COLO668 (cell line): Measurements from ENCODE around the gene PPP1R14C.
"Not testable (repeated sequence)": the region's sequence is repeated elsewhere in the genome, so short reads cannot be mapped to it uniquely, and the experiment has no call there.

ENCODE experiments used
- DNase-seq: peaks from one replicate; lab custom pipeline; 2025; ENCODE audit not compliant: unreplicated experiment; lab: John Stamatoyannopoulos, UW

PPP1R14C gene

DNA sequence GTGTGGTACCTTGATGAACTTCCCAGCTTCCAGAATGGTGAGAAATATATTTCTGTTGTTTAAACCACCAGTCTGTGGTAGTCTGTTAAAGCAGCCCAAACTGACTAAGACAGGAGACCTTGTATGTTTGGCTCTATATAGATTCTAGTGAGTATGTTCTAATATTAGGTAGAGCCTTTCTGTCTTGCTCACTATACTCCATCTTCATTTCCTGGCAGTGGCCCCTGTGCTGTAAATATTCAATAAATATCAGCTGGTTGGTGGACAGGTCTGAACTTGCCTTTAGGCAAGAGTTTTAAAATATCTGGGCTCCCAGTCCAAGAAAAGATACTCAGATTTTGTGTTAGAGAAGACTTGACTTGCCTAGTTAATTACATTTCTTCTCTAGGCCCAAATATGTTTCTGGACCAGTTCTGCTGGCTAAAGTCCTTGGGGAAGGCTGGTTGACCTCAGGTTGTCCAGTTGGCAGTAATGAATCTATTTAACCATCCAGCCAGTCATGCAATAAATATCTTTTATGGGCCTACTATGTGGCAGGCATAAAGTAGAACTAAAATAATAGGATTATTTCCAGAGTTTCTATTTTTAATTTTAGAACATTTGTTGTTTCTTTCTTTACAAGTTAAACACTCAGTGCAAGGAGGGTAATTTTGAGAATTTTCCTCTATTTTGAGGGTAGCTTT is 22.3 kb downstream of the PPP1R14C start:
- DNase-seq, result no peak

DNA sequence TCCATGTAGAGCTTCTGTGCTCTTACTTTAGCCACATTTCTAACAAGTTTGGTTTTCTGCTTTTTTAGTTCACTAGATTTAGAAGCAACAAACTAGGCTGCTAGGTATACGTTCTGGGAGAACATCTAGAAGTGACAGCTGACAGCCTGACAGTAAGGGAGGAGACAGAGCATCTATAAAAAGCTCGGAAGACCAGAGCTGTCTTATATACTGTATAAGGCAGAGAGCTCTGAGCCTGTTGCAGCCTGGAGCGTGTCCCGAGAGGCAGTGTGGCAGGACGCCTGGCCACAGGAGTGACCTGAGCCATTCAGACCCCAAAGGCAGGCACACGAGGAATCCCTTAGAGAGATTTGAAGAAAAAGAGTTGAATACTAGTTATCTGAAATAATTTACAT is 24.6 kb downstream of the PPP1R14C start:
- DNase-seq, result no peak

DNA sequence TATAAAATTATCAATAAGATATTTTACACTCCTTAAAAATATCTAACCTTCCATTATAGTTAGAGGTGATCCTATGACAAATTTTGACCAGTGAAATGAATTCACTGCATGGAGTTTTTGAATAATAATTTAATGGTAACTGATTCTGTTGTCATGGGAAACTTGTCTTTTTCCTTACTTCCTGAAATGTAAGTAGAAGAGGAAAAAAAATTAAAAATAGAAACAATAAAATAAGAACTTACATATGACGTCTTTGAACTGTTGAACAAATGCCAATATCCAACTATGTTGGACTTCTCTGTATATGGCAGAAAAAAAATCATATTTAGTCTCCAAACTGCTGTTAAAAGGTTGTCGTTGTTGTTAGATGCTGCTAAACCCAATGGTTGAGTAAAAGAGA is 26.3 kb downstream of the PPP1R14C start:
- no peak for DNase-seq

DNA sequence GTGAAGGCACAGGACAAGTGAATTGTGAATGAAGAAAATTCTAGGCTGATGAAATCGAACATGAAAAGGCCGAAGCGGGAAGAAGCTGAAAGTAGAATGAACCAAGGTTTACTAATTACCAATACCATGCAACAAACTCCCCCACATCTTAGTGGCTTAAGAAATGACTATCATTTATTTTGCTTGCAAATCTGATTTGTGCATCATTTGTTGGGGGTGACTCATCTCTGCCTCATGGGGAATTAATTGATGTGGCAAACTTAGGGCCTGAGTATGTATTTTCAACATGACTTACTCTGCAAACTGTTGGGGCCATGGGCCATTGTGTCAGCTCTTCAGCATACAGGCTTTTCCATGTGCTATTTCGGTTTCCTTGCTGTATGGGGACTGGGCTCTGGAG is 26.8 kb downstream of the PPP1R14C start:
- DNase-seq, result no peak

DNA sequence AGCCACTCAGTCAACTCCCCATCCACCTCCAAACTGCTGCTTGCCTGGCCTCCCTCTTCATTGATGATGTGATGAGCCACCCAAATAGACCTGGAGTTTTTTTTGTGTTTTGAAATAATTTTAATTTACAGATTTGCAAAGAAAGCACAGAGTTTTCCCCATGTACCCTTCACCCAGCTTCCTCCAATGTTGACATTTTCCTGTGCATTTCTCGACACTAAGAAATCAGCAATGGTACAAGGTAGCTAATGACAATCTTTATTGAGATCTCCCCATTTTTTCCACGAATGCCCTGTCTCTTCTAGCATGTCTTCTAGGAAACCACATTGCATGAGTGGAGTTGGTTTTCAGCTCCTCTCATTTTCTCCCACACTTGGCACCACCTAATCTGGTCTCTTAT is 30.1 kb downstream of the PPP1R14C start:
- no peak for DNase-seq

DNA sequence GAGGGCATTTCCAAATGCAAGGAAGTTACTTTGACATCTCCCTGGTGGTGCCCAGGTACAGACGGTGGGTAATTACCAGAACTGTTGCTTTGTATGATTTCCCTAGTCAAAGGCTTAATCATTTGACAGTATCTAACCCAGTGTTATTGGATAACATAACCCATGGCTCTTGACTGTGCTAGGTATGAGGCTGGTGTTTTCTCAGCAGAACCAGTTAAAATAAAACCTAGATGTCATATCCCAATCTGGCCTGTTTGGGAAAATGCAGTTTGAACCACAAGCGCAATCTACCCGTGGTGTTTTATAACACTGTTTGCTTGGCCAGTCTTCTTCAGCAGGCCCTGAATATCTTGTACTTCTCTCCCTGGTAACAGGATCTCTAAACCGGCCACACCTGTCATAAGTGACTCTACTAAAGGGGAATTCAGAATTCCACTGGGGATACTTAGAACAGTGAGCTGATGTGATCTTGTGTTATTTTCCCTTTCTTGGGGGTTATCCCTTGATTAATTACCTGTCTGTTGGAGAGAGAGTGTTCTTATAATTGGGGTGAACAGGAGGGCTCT is 32.8 kb downstream of the PPP1R14C start:
- DNase-seq, result no peak

DNA sequence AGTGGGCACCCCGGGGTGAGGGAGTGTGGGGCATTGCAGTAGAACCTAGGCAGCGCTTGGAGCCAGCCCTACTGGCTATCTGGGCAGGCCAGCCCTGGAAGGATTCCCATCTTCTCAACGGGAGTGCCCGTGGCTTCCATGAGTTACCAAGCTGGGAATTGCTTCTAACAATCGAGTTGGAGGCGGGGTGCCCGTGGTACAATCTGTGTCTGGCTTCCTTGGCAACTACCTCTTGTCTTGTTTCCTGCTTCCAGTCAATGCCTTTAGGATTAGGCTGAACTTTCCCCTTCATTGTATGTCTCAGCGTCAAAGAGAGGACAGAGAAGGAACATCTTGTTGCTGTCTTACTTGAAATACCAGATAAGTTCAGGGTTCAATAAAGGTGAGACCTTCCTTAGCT is 33.3 kb downstream of the PPP1R14C start:
- DNase-seq, result peak; percentile 5

DNA sequence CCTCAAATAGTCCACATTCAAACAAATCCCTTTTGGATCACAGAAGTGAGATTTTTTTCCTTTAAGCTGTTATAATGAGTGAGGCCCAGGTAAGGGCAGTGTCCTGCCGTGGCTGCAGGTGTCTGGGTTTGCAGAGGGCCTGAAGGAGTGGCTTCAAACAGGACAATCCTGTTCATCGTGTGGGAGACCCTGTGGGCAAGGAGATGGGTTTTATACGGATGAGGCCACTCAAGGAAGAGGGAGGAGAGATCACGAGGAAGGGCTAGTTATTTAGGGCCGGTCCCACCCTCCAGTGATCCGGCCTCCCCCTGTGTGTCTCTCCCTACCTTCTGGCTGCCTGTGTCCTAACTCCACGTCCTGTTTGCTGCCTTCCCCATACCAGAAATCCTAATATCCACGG is 33.8 kb downstream of the PPP1R14C start:
- no peak for DNase-seq

DNA sequence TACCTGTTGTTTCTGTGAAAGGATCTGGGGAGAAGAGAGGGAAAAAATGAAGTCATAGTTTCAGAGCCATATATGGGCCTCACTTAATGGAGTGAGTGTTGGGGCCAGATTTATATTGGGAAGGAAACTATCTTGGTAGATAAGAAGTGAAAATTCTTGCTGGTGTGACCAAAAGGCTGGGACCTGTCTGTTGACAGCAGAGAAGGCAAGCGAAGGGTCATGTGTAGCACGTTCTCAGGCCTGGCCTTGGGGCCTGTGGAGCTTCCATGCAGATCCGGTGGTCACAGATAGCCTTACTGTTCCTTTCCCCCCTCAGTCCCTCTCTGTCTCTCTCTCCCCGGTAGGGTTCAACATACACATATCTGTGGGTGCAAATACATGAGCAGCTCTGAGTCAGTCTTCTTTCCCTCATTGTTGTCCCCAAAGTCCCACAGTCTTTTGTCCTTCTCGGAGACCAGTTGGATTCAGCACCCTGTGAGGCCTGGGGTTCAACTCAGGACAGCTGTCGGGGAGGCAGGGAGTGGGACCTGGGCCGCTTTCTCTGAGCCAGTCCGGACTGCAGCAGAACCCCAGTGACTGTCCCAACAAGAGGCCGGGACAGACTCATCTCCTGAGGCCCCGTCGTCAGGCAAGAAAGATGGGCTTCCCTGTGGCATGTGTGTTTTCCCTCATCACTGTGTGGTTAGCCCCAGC is 34.6 kb downstream of the PPP1R14C start:
- no peak for DNase-seq

DNA sequence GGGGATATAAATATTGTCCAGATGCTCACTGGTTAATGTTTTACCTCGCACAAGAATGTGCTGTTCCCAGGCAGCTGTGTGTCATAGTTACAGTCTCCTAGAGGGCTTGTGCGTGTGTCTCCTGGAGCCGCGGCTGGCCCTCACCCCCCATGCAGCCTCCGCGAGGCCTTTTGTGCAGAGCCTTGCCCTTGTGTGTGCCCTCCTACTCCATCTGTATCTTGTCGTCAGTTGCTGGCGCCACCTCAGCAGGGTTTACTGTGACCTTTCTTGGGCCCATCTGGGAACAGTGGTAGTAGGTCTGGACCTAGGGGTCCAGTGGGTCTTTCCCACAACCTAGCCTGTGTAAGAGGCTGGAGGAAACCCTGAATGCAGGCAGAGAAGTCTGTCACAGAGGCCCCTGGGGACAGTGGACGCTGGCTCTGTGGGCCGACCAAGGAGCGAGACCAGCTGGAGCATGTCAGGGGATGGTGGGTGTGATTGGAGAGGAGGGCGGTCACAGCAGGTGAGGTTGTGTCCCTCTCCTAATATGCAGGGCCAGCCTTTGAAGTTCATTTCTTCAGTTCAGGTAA is 35.2 kb downstream of the PPP1R14C start:
- DNase-seq, result peak; percentile 84

DNA sequence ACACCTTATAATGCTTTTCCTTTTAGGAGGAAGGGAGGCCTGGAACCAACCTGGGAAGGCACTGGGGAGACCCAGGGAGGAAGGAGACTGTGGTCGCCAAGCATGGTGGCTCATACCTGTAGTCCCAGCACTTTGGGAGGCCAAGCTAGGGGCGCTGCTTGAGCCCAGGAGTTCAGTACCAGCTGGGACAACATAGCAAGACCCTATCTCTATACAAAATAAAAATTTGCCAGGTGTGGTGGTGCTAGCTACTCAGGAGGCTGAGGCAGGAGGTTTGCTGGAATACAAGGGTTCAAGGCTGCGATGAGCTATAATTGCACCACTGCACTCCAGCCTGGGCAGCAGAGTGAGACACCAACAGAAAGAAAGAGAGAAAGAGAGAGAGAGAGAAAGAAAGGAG is 36.2 kb downstream of the PPP1R14C start:
- no peak for DNase-seq

DNA sequence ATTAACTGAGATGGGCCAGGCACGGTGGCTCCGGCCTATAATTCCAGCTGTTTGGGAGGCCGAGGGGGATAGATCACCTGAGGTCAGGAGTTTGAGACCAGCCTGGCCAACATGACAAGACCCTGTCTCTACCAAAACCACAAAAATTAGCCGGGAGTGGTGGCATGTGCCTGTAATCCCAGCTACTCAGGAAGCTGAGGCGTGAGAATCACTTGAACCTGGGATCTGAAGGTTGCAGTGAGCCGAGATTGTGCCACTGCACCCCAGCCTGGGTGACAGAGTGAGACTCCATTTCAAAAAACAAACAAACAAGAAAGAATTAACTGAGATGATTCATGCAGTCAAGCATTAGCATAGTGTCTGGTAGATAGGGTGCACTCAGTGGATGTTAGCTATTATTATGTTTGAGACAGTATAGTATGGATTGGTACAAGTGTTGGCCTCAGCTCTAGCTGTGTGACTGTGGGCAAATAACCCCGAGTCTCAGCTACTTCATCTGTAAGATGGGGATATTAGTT is 37.1 kb downstream of the PPP1R14C start:
- DNase-seq, result not testable (repeated sequence)

DNA sequence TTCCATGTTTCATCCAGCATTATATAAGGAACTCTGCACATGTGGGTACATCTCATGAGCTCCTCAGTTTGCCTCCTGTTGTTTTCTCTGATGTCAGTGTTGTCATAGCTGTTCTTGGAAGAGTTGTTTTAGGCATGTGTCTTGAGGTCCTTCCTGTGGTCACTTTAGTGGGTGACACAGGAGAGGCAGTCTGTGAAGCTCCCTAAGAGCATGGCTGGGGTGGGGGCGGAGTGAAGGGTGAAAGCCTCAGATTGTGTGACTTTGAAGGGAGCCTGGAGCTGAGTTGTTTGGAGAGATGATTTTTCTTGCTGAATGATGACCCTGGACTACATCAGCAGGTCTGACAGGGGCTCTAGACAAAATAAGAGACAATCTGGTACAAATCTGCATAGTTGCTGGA is 37.7 kb downstream of the PPP1R14C start:
- no peak for DNase-seq

DNA sequence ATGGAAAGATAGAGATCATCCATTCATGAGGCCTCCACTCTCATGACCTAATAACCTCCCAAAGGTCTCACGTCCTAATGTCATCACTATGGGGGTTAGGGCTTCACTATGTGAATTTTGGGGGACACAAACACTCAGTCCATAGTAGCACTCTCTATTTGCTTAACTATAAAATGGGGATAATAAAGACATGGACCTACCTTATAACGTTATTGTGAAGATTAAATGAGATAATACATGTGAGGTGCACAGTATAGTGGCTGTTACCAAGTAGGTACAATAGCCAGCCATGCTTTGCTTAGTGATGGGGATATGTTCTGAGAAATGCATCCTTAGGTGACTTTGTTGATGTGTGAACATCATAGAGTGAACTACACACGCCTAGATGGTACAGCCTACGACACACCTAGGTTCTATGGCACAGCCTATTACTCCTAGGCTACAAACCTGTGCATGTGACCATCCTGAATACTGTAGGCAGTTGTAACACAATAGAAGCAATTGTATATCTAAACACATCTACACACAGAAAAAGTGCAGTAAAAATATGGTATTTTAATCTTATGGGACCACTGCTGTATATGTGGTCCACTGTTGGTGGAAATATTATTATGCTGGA is 39.7 kb downstream of the PPP1R14C start:
- no peak for DNase-seq

DNA sequence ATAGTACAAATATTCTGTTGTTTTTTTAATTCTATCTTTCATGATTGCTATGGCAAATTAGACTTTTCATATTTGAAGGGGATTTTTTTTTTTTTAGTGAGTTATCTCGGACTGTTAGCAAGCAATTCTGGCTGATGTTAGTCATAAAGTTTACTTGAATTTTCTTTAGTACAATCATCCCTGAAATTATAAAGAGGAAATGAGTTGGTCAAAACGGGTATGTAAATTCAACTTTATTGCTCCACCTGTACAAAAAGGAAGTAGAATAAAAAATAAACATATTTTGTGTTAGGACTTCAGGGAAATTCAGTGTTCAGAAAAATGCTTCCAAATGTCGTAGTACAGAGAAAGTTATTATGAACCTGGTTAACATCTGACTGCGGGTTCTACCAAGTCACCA is 40.3 kb downstream of the PPP1R14C start:
- DNase-seq, result no peak

DNA sequence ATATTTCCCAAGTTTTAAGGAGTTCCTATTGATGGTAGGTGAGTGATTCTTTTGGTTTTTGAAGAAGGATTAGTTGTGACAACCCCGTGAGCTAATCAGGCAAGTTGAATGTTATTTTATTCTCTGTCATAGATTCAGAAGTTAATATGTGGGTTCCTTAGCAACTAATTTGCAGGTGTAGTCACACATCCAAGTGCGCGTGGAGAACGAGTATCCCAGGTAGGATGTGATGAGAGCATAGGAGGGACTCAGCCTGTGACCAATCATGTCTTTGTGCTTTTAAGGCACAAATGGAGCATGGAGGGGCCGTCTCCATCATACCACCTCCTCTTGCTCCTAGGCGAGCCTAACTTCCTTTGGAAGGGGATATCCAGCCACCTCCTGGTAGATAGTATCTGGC is 41.1 kb downstream of the PPP1R14C start:
- no peak for DNase-seq

DNA sequence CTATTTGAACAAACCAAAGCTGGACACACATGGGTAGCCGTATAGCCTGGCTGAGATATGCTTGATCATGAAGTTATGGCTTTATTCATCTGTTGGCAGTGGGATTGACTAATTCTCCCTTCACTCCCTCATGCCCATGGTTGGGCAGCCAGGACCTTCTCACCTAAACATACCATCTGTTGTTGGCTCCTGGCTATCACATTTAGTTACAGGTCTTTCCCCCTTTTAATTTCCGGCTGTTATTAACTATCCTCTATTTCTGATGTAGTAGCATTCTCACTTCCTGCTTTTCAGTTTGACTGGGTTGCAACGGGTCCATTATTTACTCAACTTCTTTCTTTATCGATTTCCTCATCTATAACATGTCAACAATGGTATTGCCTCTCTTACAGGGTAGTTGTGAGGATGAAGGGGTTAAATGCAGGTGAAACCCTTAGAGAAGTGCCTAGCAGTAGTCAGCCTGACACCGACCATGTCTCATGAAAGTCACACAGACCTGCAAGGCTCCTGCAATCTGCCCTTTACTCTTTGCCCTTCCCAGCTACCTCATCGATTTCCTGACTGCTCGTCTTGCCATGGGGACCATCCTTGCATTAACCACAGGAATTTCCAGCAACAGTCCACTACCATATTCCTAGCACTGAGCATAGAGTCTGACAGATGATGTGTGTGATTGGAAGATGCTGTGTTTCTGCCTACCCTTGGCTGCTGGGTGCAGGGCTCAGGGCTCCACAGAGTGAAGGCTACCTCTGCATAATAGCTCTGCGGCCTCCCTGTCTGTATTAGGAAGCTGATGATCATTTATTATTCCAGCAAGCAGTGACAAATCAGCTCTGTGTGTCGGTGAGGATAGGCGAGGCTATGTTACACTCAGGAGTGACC is 42.2 kb downstream of the PPP1R14C start:
- DNase-seq, result no peak

DNA sequence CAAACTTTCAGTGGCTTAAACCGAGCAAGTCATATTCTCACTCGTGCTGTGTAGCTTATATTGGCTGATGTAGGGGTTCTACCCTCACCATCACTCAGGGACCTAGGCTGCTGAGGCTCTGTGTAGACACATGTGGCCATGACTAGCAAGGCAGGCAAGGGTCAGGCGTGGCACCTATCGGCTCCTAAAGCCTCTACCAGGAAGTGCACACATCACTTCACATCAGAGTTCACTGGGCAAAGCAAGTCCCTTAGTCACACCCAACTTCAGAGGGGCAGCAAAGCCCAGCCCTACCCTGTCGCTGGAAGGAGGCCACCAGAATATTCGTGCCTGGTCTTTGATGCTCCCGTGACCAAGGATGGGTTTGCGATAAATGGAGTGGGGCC is 42.9 kb downstream of the PPP1R14C start:
- no peak for DNase-seq

DNA sequence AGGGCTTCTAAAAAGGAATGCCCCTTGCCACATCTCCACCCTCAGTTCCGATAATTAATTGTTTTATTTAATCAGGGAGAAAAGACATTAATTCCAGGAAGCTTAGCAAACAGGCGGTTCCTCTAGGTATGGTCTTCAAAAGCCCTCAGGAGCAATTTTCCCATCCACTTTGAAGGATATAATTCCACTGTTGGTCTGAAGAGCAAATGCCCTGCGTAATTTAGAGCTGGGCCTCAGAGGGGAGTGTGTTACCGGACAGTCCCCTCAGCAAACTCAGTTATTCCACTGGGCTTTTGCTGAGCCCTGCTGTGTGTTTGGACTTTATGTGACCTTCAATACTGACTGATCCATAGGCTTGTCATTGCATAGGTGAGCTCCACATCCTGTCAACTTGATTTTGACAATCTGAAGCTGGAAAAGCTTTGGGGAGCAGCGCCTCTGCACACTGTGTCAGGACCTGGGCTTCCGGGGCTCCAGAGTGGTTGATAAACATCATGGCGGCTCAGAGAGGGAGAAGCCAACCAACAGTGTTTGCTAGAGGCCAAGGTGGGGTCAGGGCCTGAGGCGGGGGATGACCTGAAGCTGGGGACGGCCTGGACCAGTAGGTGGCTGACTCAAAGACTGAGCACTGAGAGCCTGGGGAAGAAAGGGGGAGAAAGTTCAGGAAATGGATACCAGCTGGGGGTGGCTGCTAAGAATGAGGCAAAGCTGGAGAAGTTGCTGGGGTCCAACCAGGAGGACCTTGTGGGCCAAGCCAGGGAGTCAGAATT is 43.5 kb downstream of the PPP1R14C start:
- DNase-seq, result no peak

DNA sequence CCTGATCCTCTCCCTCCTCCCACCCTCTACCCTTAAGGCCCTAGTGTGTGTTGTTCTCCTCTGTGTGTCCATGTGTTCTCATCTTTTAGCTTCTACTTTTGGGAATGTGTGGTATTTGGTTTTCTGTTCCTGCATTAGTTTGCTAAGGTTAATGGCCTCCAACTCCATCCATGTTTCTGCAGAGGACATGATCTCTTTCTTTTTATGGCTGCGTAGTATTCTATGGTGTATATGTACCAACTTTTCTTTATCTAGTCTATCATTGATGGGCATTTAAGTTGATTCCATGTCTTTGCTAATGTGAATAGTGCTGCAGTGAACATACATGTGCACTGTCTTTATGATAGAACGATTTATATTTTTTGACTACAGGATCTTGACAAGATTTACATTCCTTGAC is 44.6 kb downstream of the PPP1R14C start:
- DNase-seq, result not testable (repeated sequence)
